GM19351 (cell line): ENCODE measurements around the gene CTSW.
A peak's percentile ranks its signal among the peaks of the same experiment; 100 is the strongest.

ENCODE experiments used
- ATAC-seq: cut with Tn5 transposase; IDR thresholded peaks from one replicate; pipeline ENCODE4 v1.9.1; 2021; ENCODE audit warnings: mild to moderate bottlenecking, moderate library complexity; ENCODE audit not compliant: unreplicated experiment

Gene CTSW

DNA sequence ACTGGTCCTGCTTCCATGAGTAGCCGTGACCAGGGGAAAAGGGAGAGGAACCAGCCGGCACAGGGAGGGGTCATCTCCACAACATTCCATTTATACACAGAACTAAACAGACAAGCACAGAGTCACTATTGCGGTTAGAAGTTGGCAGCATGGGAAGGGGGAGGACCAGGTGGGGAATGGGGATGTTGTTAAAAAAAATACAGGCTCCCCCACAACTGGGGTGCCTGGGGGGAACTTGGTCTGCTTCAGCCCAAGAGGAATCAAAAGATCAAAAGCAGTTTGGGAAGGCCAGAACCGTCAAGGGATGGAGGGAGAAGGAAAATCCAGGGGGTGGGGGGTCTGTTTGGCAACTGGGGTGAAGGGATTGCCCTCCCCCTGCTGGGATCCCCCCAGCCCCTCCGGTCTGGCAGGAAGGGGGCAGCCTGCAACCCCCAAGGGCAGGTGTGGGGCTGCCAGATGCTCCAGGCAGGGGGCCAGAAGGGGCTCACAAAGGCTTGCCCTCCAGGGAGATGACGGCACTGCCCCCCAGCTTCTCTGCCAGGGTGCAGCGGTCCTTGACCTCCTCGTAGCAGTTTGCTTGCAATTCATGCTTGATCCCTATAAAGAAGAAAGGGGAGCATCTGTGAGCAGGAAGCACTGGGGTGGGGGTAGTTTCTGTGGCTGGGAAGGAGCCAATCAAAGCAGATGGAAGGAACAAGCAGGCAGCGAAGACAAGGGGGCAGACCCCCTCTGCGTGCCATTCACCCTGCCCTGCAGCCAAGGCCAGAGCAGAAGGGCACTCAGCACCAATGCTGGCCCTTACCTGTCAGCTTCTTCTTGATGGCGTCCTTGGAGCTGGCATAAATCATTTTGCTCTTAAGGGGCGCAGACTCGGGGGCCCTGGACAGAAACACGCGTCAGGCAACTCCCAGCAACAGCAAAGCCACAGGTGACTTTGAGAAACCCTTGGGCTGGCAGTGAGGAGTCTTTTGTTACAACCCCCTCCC is 24.5 kb upstream of the CTSW start:
- no peak for ATAC-seq

- ATAC-seq = no peak
Measured at GRCh38 chr11:65855927-65856363, 23.7 kb upstream of the CTSW start.

GRCh38 chr11:65856689-65857499 is 22.7 kb upstream of the CTSW start:
- ATAC-seq = no peak

DNA sequence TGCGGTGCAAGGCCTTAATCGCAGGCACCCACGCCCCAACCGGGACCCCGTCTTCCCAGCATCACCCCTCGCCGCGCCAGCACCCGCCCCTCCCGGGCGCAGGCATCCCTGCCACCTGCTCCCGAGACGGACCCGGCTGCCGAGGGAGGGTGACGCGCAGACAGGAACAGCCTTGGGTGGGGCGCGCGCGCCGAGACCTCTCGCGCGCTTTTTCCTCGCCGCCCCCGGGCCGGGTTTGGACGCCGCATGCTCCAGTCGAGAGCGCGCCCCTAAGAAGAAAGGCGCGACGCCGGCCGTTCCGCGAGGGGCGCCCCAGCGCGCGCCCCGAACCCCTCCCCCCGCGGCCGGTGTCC is 22.2 kb upstream of the CTSW start:
- no peak for ATAC-seq

- ATAC-seq = peak; percentile 45
Measured at GRCh38 chr11:65857853-65858680, 21.6 kb upstream of the CTSW start, which contains the start of gene CFL1. Gene CFL1, minus strand, starts transcription at chr11:65858180. Its CDS starts 81 bp downstream, at chr11:65858099.

DNA sequence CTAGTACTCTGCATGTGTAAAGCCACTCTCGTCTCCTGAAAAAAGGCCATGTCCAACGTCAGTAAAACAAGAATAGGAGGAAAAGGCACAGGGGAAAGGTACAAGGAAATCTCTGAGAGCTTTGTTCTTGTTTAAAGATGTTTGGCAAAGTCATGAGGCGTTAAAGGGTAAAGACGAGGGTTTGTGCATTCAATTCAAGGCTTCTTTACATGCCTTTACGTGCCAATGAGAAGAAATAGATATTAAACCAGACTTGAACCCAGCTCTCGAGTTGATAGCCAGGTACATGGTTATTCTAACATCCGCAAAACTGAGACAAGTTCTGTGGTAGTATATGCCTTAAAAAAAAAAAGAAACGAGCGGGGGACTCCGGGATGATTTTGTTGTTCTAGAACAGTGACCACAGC is 21.0 kb upstream of the CTSW start:
- no peak for ATAC-seq

GRCh38 chr11:65859095-65859811 is 20.4 kb upstream of the CTSW start:
- ATAC-seq = peak; percentile 56

DNA sequence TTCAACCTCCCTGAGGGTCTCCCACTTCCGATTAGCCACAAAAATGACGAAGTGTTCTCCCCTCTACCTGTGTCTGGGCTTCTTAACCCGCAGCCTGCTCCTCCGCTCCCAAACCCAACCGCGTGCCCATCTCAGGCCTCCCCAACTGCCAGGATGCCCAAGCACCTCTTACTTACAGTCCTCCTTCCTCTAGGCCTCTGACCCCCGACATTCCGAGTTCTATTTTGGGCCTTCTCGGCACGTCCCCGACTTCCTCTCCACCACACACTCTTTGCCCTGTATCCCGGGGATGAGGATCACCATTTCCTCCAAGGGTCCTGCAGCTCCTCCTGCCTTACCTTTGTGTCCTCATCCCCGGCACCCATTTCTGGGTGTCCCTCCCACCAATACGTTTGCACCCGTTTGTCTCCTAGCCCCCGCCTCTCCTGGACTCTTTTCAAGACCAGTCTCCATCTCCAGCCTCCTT is 19.8 kb upstream of the CTSW start:
- no peak for ATAC-seq

DNA sequence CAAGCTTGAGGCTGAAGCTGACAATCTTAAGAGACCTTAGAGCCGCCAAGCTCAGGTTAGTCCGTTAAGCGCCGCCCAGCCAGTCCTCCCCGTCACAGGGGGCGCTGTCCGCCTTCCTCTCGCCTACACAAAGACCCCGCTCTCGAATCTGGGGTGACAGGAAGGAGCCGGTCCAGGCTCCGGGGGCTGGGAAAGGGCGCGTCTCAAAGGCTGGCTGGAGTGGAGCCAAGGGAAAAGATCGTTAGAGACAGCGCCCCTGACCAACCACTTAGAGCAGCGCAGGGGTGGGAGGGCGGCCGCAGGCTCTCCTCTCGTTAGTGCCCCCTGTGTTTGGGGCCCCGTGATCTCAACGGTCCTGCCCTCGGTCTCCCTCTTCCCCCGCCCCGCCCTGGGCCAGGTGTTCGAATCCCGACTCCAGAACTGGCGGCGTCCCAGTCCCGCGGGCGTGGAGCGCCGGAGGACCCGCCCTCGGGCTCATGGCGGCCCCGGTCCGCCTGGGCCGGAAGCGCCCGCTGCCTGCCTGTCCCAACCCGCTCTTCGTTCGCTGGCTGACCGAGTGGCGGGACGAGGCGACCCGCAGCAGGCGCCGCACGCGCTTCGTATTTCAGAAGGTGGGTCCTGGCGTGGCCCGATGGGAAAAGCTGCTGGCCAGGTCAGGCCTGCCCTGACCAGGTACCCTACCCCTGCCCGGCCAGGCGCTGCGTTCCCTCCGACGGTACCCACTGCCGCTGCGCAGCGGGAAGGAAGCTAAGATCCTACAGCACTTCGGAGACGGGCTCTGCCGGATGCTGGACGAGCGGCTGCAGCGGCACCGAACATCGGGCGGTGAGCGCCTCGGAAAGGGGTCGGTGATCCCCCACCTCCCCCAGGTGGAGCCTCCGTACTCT is 19.1 kb upstream of the CTSW start, which contains the start of gene MUS81:
Gene MUS81 (plus strand): TSS at position 156 of the 887 bp plus-strand sequence. CDS start 321 bp downstream, at position 477.
- peak; percentile 30 for ATAC-seq

DNA sequence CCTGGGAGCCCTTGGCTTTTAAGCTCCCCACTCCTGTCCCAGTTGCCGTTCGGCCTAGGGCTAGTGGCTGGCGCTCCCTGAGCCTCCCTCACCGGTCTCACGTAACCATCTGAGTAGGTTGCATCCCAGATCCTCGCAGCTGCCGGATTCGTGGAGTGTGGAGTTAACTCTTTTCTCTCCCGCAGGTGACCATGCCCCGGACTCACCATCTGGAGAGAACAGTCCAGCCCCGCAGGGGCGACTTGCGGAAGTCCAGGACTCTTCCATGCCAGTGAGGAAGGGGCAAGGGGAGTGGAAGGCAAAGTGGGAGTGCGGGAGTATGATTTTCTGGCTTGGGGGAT is 18.5 kb upstream of the CTSW start:
- ATAC-seq = no peak

DNA sequence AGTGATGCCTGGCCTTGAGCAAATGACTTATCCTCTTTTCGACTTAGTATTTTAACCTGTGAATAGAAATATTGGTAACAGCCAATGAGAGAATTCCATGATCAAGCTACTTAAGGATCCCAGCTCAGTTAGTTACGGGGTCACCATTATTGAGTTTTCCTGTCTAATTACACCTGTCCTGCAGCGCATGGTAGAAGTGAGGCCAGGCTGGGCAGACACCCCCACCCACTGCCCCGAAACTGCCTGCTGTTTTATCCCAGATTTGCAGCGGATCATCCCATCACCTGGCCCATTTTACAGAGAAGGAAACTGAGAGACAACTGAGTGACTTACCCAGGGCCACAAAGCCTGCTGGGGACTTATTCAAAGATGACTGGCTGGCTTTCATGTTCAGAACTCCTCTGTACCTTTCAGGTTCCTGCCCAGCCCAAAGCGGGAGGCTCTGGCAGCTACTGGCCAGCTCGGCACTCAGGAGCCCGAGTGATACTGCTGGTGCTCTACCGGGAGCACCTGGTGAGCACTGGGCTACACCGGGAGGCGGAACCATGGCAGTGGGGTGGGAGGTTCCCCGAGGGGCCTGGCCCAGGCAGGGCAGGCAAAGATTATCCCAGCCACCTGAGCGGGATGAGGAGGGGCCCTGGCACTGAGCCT is 18.0 kb upstream of the CTSW start:
- ATAC-seq = no peak

DNA sequence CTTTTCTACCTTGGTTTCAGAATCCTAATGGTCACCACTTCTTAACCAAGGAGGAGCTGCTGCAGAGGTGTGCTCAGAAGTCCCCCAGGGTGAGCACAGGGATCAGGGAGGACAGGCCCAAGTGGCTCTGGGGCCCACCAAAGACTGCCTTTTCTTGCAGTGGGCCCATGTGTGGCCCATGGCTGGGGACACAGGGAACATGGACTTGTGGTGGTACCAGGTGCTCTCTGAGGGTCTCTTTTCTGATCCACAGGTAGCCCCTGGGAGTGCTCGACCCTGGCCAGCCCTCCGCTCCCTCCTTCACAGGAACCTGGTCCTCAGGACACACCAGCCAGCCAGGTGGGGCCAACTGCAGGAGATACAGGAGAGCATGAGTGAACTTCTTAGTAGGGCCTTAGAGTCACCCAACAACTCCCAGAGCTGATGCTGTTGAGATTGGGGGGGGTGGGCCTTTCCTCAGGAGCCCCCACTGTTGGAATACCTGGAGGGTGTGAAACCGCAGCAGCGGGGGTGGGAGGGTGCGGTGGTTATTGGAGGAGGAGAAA is 17.4 kb upstream of the CTSW start:
- no peak for ATAC-seq

- no peak for ATAC-seq
Measured at GRCh38 chr11:65862941-65863888, 16.4 kb upstream of the CTSW start.

- ATAC-seq = no peak
Measured at GRCh38 chr11:65863889-65864705, 15.5 kb upstream of the CTSW start.

- no peak for ATAC-seq
Measured at GRCh38 chr11:65864706-65865471, 14.7 kb upstream of the CTSW start.
